ENCODE data around the gene DEPDC5. TPM values are rescaled to one million over a fixed set of nuclear protein-coding genes. Genes with fewer than 3 reads are reported as not detected.

DEPDC5 gene
- total and polyA plus RNA-seq, 12 donors: 14.4 to 35.9 (median 23.1) TPM

GRCh38 chr22:31943978-31944699 lies 190.3 kb downstream of the DEPDC5 start, which contains the start of gene YWHAH:
Gene YWHAH (plus strand): TSS chr22:31944535. CDS start chr22:31944734, 199 bp downstream.
- peak; percentile 94 to 98 (median 97) for DNase-seq
- Histone ChIP-seq H3K4me3 (peak within 1 kb of the TSS; percentile 1 to 98 (median 80)), H3K27me3 (no peaks in the 10 kb centered on the region), H3K4me1 (replicated peaks in 1 of 2) (peaks cover 0 to 35% of the 10 kb centered on the region in 2 donors), H3K9me3 (replicated peaks in 1 of 3) (no peaks in the 10 kb centered on the region), H3K36me3 (replicated peaks in 1 of 2) (peaks cover 0 to 12% of the 10 kb centered on the region in 2 donors), H3K27ac (peak within 1 kb of the TSS; percentile 81 to 100 (median 93))
- WGBS, 4 donors: 0 to 2% (median 0%) methylated on average over 7 to 86 of the region's 86 CpGs
- intact Hi-C loops (cut with DNase I): loop anchor here in 1 of 2 donors (10.0 kb wide), 1 partner anchor 279 kb away; the partner anchor contains the start of gene PISD
- peak; percentile 97 to 98 for TF ChIP-seq POLR2A (IDR thresholded peaks at IDR 0.05)
- TF ChIP-seq CTCF (IDR thresholded peaks at IDR 0.05): peak in 1 of 6 experiments; percentile 11

- 0 to 1% (median 0%) methylated on average over 15 to 76 of the region's 76 CpGs for WGBS, 4 donors
- no peak for TF ChIP-seq CTCF (IDR thresholded peaks at IDR 0.05)
- TF ChIP-seq POLR2A (IDR thresholded peaks at IDR 0.05): no peak
- Histone ChIP-seq H3K27me3 (no peaks in the 10 kb centered on the region), H3K4me3 (peak overlapping the region; percentile 1 to 98 (median 80)), H3K9me3 (replicated peaks in 1 of 3) (no peaks in the 10 kb centered on the region), H3K36me3 (replicated peaks in 1 of 2) (peaks cover 0 to 19% of the 10 kb centered on the region in 2 donors), H3K27ac (peak overlapping the region; percentile 81 to 100 (median 93)), H3K4me1 (replicated peaks in 1 of 2) (peaks cover 0 to 35% of the 10 kb centered on the region in 2 donors)
- peak in 6 of 7 donors; percentile 29 to 69 (median 46) for DNase-seq
- intact Hi-C loops (cut with DNase I): loop anchor here in 1 of 2 donors (10.0 kb wide), 1 partner anchor 280 kb away; the partner anchor contains the start of gene PISD
These were observed 191.1 kb downstream of the DEPDC5 start for GRCh38 chr22:31944700-31945442.

GRCh38 chr22:31945443-31945855 lies 191.6 kb downstream of the DEPDC5 start:
- H3K36me3 ChIP-seq (replicated peaks in 1 of 2): peaks cover 0 to 19% of the 10 kb centered on the region in 2 donors
- H3K9me3 ChIP-seq (replicated peaks in 1 of 3): no peaks in the 10 kb centered on the region
- peak overlapping the region; percentile 1 to 98 (median 80) for H3K4me3 ChIP-seq
- intact Hi-C loops (cut with DNase I): loop anchor here in 1 of 2 donors (10.0 kb wide), 1 partner anchor 281 kb away; the partner anchor contains the start of gene PISD
- no peaks in the 10 kb centered on the region for H3K27me3 ChIP-seq
- peaks cover 0 to 35% of the 10 kb centered on the region in 2 donors for H3K4me1 ChIP-seq (replicated peaks in 1 of 2)
- TF ChIP-seq POLR2A (IDR thresholded peaks at IDR 0.05) (no peak), CTCF (IDR thresholded peaks at IDR 0.05) (no peak)
- H3K27ac ChIP-seq: peak overlapping the region in 4 of 5 donors; percentile 88 to 100 (median 96)
- 5 to 15% (median 7%) methylated on average over 15 of the region's 15 CpGs for WGBS, 4 donors
- DNase-seq: no peak
